ENCODE results near the gene S100G.
A peak's percentile ranks its signal among the peaks of the same experiment; 100 is the strongest.

The S100G gene

GRCh38 chrX:16646366-16647138 is 3.4 kb upstream of the S100G start:
- no peak for DNase-seq

DNA sequence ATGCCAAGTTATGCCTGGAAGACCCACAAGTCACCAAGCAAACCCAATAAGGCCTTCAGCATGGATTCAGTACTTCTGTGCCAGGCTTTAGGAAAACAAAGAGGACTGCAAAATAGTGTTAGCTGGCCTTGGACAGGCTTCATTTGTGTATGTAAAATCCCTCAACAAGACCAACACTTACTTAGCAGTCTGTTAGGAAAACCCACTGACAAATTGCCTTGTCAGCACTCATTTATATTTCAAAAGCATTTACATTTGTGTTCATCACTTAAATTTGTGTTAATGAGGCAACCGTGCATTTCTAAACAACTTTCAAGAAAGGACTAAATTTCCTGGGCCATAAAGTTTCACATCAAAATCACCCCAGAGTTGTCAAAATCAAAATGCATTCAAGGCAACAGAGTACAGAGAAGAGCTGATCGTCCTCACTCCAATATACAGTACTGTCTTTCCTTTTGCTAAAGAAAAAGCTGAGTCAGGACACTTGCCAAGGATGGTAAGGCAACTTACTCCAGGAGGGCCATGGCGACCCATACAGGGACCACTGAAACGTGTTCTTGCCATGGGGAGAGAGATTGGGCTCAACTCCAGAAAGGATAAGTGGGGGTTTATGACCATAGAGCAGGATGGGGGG is 1.6 kb downstream of the S100G start:
- no peak for DNase-seq

- no peak for DNase-seq
Observed at GRCh38 chrX:16653424-16653823, 3.5 kb downstream of the S100G start.

DNA sequence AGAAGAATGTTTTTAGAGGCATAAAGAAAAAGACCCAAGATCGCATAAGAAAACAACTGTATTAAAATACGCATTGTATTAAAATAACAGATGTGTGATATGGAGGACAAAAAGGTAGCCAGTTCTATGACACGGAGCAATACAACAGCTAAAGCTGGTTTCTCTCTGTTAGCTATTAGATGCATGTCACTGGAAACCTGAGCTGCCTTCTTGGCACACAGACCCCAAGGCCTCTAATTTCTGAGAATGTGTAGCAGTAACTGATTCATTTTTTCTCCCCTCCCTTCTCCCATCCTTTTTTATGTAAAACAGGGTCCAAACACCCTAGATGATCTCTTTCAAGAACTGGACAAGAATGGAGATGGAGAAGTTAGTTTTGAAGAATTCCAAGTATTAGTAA is 4.1 kb downstream of the S100G start:
- DNase-seq = no peak

DNA sequence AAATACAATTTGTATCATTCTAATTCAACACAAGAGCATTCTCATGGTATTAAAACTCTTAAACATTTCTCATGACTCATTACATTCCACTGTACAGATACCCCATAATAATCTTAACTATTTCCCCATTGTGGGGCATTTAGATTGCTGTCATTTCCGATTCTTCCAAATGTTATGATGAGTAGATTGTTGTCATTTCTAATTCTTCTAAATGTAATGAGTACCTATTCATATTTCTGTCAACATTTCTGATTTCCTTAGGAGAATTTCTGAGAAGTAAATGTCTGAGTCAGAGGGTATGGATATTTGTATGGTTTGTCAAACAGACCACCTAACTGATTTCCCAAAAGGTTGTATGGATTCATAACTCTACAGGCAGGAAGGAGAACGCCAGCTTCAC is 8.3 kb downstream of the S100G start:
- no peak for DNase-seq

GRCh38 chrX:16659321-16659720 is 9.4 kb downstream of the S100G start:
- DNase-seq = no peak

GRCh38 chrX:16661495-16661894 is 11.5 kb downstream of the S100G start:
- DNase-seq = no peak

DNA sequence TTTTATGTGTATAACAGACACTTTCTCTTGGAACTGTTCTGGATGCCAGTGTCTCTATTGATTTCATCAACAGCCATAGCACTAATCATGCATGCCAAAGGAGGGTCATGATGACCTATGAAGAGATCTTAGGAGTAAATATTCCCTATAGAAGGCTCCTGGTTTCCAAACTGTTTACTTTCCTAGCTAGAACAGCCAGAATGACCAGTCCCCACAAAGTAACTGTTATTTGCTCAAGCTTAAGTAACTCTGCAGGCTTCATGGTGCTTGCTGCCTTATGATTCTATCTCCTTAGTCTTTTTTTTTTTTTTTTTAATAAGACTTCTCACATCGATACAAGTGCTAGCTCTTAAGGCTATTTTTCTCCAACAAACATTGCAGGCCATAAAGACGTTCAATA is 12.4 kb downstream of the S100G start:
- no peak for DNase-seq

GRCh38 chrX:16664074-16664473 is 14.1 kb downstream of the S100G start:
- DNase-seq = no peak

DNA sequence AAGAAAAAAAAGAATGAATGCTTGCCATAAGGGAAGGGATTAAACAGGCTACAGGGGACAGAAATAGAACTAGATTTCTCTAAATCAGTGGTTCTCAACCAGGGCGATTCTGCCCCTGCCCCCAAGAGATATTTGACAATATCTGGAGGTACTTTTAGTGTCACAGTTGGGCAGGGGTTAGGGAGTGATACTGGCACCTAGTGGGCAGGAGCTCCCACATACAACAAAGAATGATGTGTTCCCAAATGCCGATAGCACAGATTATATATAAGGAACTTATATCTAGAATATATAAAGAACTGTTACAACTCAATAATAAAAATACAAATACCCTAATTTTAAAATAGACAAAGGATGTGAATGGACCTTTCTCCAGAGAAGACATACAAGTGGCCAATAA is 14.7 kb downstream of the S100G start:
- no peak for DNase-seq

- no peak for DNase-seq
Observed at GRCh38 chrX:16665089-16665488, 15.1 kb downstream of the S100G start.

- DNase-seq = peak in 21 of 51 donors; percentile 0 to 50 (median 6)
Observed at GRCh38 chrX:16666541-16666940, 16.6 kb downstream of the S100G start.

DNA sequence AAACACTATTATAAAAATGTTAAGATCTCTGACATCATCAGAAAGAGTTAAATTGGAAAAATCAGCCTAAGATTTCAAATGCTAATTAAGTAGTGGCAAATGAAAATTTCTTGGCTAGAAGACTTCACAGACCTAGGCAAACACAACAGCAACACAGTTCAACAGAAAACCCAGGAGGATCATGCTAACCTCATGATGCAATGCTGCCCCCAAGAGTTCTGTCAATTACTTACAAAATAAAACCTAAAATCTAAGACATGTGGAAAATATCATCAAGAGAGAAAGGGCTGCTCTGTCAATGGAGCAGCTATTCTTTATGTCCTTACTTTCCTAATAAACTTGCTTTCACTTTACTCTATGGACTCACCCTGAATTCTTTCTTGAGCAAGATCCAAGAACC is 21.0 kb downstream of the S100G start:
- peak in 12 of 51 donors; percentile 0 to 23 (median 2) for DNase-seq

GRCh38 chrX:16678689-16679088 is 28.7 kb downstream of the S100G start:
- no peak for DNase-seq

- DNase-seq = no peak
Observed at GRCh38 chrX:16683007-16683664, 33.2 kb downstream of the S100G start.

GRCh38 chrX:16687514-16687913 is 37.6 kb downstream of the S100G start:
- no peak for DNase-seq

DNA sequence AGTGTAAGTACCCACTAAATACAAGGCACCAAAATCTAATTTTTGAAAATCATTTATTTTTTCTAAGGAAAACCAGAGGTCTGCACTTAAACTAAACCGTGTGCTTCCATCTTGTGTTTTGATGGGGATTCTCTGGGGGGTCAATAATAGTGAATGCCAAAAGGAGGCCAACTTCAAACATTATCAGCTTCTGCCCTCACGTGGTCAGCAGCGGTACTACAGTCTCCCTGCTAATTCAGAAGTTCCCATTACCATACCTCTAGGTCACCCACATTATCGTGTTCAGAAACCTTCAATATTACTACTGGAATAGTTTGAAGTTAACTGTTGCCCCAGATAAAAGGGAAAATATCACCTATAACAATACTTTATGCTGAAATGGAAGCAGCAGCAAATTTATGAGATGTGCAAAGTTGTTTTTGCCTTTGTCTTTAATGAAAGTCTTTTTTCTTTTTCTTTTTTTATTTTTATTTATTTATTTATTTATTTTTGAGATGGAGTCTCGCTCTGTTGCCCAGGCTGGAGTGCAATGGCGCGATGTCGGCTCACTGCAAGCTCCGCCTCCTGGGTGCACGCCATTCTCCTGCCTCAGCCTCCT is 45.2 kb downstream of the S100G start:
- DNase-seq = peak in 34 of 51 donors; percentile 0 to 54 (median 10)

- DNase-seq = no peak
Observed at GRCh38 chrX:16696956-16697355, 47.0 kb downstream of the S100G start.

- no peak for DNase-seq
Observed at GRCh38 chrX:16699389-16699788, 49.4 kb downstream of the S100G start.

GRCh38 chrX:16700734-16701133 is 50.8 kb downstream of the S100G start:
- no peak for DNase-seq

GRCh38 chrX:16702700-16703599 is 53.0 kb downstream of the S100G start:
- DNase-seq = no peak

All from hypothalamus (tissue), 51 donors.